Fibroblast of lung (primary cell): ENCODE data around the gene OTOP2.

ENCODE experiments used
- CTCF ChIP-seq, 2 donors: IDR thresholded peaks in 1 of 2; conservative IDR thresholded peaks in 1 of 2; 1 replicate in 1 of 2; 2 replicates in 1 of 2; pipeline ENCODE4 v1.5.1; 2011 to 2012; ENCODE audit warnings: low read length in 2 of 2, control low read depth in 1 of 2, inconsistent platforms in 1 of 2, low read depth in 1 of 2, mild to moderate bottlenecking in 1 of 2
- EZH2 ChIP-seq: IDR thresholded peaks from 2 replicates; pipeline ENCODE4 v1.5.1; 2012; ENCODE audit warnings: low read length, control low read depth, mild to moderate bottlenecking; ENCODE audit errors: missing control alignments

- TF ChIP-seq CTCF (conservative IDR thresholded peaks at IDR 0.05 in 1 of 2, IDR thresholded peaks at IDR 0.05 in 1 of 2; ENCODE audit: low read depth in 1 of 2, low read length in 2 of 2) (no peak), EZH2 (no peak)
Measured at GRCh38 chr17:74877592-74878548, 46.2 kb upstream of the OTOP2 start.
